NCI-H510A treated with DMSO at 0.1 percent for 48 hours (cell line): ENCODE data around the gene KLK11.
"Not testable (repeated sequence)": the region's sequence is repeated elsewhere in the genome, so short reads cannot be mapped to it uniquely, and the experiment has no call there.

ENCODE experiments used
- DNase-seq: peaks from one replicate; lab custom pipeline; 2025; lab: John Stamatoyannopoulos, UW

Gene KLK11

DNA sequence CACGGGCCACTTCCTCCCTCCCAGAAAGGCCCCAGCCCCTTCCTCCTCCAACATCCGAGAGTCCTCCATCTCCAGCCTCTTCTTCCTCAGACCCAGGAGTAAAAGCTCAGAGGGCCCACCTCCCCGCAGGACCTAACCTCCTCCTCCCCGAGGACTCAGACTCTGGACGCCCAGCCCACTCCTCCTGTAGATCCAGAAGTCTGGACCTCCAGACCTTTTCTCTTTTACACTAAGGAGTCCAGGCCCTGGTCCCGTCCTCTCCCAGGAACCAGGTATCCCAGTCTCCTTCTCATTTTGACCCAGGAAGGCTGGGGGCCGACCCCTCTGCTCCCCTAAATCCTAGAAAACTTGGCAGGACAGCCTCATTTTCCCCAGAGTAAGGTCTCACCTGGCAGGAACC lies 23.1 kb downstream of the KLK11 start:
- DNase-seq = no peak

DNA sequence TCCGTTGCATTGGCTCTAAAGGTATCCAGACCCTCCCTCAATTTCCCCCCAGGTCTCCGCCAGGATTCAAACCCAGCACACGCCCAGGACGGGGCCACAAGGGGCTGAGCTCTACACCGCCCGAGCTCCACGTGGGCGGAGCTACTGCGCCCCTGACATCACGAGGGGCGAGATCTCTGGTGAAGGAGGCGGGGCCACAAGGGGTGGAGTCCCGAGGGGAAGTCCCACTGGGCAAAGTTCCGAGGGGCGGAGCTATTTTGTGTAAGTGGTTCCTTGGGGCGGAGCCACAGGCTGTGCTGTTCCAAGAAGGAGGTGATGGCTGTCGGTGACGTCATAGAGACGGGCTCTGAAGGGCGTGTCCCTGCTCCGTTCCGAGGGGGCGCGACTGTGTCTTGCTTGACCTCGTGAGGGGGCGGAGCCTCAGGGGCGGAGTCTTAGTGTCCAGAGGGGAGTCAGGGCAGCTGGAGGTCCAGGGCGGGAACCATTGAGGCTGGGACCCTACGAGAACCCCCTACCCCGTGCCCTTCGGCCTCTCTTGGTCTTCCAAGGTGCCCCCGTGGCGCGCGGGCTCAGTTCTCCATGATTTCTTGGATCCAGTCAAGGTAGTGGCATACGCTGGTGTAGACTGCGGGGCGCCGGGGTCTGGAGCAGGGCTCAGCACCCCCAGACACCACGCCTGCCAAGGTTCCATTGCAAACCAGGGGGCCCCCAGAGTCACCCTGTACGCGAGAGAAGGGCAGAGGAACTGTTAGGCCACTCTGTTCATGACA lies 23.7 kb downstream of the KLK11 start:
- DNase-seq = no peak

GRCh38 chr19:51002089-51002532 lies 24.3 kb downstream of the KLK11 start:
- no peak for DNase-seq

DNA sequence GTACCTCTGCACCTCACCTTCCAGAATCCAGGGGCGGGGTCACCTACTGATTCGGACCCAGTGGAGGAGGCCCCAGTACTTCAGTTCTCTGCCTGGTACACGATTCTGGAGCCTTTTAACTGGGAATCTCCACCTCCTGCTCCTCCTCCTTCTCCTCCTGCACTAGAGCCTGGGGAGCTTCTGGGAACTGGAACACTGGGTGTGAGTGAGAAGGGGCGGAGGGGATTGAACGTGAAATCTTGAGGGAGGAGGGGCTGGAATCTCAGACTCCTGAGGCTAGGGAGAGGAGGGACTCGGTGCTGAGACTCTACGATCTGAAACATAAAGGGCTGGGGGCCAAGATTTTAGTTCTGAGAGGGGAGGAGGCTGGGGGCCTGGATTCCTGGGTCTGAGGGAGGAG lies 24.9 kb downstream of the KLK11 start, which contains the start of gene KLK8:
KLK8 (minus strand) TSS at position 90 of the 400 bp plus-strand sequence. CDS start 437 bp downstream, outside the sequence.
- DNase-seq = no peak

GRCh38 chr19:51000981-51001380 lies 25.4 kb downstream of the KLK11 start:
- DNase-seq = no peak

DNA sequence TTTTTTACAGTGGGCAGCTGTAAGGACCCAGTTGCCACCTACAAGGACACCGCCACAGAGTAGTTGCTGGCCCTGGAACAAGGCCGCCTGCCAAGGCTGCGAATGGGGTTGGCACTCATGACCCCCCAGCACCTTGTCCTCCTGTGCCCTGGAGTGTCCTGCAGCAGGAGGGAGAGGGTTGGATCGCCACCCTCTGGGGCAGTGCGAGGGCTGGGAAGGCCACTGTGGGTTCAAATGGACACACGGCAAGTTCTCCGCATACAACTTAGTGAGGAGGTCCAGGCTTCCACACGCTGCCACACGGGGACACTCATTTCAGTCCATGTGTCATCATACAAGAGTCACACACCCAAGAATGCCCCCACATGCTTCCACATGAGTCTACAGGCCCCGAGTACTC lies 26.0 kb downstream of the KLK11 start:
- no peak for DNase-seq

DNA sequence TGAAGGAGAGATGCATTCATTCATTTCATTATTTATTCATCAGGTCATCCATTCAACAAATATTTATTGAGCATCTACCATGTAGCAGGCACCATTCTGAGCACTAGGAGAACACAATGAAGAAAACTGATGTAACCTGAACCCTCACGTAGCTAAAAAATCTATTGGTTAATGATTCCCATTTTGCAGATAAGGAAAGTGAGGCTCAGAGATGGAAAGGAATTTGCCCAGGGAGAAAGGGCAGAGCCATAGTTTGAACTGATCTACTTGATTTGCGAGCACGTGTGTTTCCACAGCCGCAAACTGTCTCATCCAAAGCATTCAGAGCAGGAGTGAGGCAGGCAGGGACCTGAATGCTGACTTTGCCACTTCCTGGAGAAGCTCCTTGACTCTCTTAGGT lies 27.7 kb downstream of the KLK11 start:
- DNase-seq = no peak

DNA sequence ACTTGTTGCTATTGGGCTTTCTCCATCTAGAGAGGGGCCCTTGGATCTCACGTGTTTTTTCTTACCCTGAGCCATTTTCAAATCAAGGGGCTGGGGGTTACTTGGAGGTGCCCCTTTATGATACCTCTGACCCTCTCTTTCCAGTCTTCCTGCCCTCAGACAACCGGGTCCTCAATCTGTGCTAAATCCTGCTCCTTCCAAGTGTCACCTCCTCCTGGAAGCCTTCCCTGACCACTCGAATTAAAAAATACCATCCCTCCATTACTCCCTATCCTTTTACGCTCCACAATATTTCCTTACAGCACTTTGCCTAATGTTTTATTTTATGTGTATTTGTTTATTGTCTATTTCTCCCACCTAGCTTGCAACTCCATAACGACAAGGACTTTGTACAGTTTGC lies 28.4 kb downstream of the KLK11 start:
- DNase-seq = no peak

GRCh38 chr19:50994129-50994528 lies 32.3 kb downstream of the KLK11 start:
- DNase-seq = no peak

DNA sequence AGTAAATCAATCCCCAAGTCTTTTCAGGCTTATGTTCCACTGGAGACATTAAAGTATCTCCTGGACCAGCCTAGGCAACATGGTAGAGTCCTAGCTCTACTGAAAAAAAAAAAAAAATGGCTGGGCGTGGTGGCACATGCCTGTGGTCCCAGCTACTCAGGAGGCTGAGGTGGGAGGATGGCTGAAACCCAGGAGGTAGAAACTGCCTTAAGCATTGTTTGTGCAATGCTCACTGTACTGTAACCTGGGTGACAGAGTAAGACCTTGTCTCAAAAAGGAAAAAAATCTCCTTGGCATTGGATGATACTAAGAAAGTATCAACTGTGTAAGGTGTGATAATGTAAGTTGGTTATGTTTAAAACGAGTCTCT lies 33.8 kb downstream of the KLK11 start:
- DNase-seq = no peak

DNA sequence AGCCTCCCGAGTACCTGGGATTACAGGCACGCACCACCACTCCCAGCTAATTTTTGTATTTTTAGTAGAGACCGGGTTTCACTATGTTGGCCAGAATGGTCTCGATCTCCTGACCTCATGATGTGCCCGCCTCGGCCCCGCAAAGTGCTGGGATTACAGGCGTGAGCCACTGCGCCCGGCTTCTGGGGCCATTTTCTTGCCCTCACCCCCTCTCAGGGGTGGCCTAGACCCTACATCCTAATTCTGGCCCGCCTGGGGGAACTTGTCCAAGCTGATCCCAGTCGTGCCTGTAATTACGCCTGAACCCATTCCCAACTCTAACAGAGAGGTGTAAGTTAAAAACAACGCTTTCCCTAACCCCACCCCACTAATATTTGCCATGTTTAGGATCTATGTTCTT lies 42.0 kb downstream of the KLK11 start:
- DNase-seq = not testable (repeated sequence)

DNA sequence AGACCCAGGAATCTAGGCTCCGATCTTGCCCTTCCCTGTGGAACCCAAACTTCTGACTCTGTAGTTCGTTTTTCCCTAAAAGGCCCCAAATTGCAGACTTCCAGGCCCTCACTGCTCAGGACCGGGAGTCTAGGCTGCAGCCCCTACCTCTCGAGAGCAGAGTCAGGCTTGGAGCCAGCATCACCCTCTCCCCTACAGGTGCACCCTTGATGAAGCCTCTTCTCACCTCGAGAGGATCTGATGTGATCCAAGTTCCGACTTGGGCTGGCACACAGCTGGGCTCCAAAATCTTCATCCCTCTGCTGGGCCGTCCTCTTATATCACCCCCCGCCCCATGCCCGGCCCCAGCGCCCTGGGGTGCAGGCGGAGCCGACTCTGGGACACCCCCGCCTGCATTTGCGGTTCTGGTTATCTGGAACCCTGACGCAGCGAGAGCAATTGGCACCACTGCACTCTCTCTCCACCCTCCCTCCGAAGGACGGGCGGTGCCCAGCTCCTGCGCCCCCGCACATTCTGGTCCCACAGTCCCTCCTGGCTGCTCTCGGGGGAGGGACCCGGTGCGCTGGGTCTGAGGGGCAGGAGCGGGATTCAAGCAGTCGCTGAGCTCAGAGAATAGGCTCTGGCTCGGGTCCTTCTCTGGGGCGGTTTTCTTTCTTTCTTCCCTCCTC lies 42.7 kb downstream of the KLK11 start, which contains the start of gene KLK7:
KLK7 (minus strand) TSS at position 293 of the 668 bp plus-strand sequence. CDS start 1,518 bp downstream, outside the sequence.
- no peak for DNase-seq

DNA sequence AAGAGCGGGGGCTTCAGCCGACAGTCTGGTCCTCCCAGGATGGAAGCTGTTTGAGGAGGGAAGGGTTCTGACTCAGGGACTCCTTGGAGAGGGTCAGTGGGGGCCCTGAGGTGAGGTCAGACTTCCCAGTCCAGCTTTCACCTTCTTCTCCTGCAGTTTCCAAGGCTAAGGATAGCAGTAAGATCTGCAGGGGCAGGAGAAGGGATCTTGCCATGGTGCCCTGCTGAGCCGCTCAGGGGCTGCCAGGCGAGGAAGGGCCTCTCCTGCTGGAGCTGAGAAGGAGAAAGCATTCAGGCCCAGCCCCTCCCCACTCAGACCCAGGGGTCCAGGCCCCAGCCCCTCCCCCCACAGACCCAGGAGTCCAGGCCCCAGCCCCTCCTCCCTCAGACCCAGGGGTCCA lies 44.2 kb downstream of the KLK11 start:
- no peak for DNase-seq

DNA sequence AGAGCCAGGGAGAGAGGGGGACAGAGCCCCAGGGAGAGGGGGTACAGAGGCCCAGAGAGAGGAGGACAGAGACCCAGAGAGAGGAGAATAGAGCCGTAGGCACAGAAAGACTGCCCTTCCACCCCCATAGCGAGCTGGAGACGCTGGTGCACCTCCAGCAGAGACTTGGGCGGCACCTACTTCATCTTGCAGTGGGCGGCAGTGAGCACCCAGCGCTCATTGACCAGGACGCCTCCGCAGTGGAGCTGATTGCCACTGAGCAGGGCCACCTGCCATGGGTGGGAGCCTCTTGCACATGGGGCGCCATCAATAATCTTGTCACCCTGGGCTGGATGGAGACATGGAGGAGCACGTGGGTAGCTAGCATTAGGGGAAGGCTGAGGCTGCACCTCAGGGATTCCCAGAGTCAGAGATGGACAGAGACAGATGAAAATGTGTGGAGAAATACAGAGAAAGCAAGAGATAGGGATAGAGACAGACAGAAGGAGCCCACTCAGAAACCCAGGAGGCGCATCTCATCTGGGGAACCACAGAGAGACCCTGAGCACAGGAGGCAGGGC lies 44.7 kb downstream of the KLK11 start:
- no peak for DNase-seq

GRCh38 chr19:50980208-50980607 lies 46.2 kb downstream of the KLK11 start:
- no peak for DNase-seq

DNA sequence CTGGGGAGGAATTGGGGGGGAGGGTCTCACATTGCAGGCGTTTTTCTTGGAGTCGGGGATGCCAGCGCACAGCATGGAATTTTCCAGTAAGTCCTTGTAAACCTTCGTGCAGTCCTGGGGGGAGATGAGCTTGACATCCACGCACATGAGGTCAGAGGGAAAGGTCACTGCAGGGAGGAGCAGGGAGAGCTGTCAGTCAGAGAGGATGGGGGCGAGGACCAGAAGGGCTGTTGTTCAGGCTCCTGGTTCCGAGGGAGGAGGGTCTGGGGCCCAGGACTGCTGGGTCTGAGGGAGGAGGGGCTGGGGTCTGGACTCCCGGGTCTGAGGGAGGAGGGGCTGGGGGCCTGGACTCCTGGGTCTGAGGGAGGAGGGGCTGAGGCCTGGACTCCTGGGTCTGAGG lies 46.7 kb downstream of the KLK11 start:
- no peak for DNase-seq

GRCh38 chr19:50978772-50979390 lies 47.5 kb downstream of the KLK11 start:
- no peak for DNase-seq

DNA sequence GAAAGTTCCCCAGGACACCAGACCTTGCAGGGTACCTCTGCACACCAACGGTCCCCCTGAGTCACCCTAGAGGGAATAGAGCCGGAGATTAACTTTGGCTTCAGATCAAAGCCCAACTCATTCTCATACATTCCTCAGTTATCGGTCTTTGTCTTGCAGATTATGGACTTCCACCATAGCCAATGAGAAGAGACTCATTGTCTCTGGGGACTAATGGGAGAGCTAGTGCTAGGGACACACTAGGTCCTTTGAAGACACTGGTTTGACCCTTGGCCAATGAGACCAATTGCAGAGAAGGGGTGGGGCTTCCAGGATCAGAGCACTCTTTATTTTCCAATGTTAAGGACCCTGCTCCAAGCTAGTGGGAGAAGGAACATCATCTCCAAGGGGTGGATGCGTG lies 48.8 kb downstream of the KLK11 start:
- DNase-seq = no peak

GRCh38 chr19:50975766-50976165 lies 50.6 kb downstream of the KLK11 start:
- no peak for DNase-seq

DNA sequence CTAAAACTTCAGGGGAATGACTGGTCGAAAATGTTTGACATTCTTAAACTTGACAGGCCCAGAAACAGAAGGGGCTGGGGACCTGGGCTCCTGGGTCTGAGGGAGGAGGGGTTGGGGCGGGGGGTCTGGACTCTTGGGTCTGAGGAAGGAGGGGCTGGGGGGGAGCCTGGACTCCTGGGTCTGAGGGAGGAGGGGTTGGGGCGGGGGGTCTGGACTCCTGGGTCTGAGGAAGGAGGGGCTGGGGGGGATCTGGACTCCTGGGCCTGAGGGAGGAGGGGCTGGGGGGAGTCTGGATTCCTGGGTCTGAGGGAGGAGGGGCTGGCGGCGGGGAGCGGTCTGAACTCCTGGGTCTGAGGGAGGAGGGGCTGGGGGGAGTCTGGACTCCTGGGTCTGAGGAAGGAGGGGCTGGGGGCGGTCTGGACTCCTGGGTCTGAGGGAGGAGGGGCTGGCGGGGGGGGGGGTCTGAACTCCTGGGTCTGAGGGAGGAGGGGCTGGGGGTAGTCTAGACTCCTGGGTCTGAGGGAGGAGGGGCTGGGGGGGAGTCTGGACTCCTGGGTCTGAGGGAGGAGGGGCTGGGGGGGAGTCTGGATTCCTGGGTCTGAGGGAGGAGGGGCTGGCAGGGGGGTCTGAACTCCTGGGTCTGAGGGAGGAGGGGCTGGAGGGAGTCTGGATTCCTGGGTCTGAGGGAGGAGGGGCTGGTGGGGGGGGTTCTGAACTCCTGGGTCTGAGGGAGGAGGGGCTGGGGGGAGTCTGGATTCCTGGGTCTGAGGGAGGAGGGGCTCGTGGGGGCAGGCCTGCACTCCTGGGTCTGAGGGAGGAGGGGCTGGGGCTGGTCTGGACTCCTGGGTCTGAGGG lies 51.5 kb downstream of the KLK11 start:
- DNase-seq = no peak

GRCh38 chr19:50972795-50973376 lies 53.5 kb downstream of the KLK11 start:
- DNase-seq = no peak
